Gastrocnemius medialis (tissue), 4 donors: ENCODE data around the gene SMTN.

Experiments used
- CTCF ChIP-seq, 5 experiments: fragments of 450-650 bp in 3 of 5; fragments of 200-600 bp in 2 of 5; sonication (generic) in 2 of 5; IDR thresholded peaks in 4 of 5; conservative IDR thresholded peaks in 1 of 5; 1 replicate in 4 of 5; 2 replicates in 1 of 5; pipeline ENCODE4 v1.5.1; 2016 to 2019; ENCODE audit warnings: antibody characterized with exemption in 5 of 5, mild to moderate bottlenecking in 3 of 5, moderate library complexity in 3 of 5
- POLR2A ChIP-seq, 2 donors: fragments of 450-650 bp; IDR thresholded peaks; one replicate each; pipeline ENCODE4 v1.6.1; 2017; ENCODE audit warnings: antibody characterized with exemption in 2 of 2, mild to moderate bottlenecking in 2 of 2, moderate library complexity in 2 of 2

GRCh38 chr22:31138126-31138525 is 57.0 kb downstream of the SMTN start:
- TF ChIP-seq CTCF (IDR thresholded peaks at IDR 0.05 in 4 of 5, conservative IDR thresholded peaks at IDR 0.05 in 1 of 5) (no peak), POLR2A (IDR thresholded peaks at IDR 0.05) (no peak)
